Loucy (cell line): ENCODE results near the gene CHCHD6.

Experiments used
- H2AFZ ChIP-seq: fragments of 200-600 bp; sonication (generic); 2 replicates; pipeline ENCODE4 v1.6.0; 2016; ENCODE audit warnings: antibody characterized with exemption, mild to moderate bottlenecking, low read length, moderate library complexity
- H3F3A ChIP-seq: fragments of 200-600 bp; 2 replicates; pipeline ENCODE4 v1.6.0; 2016; ENCODE audit warnings: antibody characterized with exemption, low read depth, mild to moderate bottlenecking
- H3K27me3 ChIP-seq: fragments of 200-600 bp; sonication (generic); 2 replicates; pipeline ENCODE4 v1.6.1; 2014; ENCODE audit warnings: low read length, mild to moderate bottlenecking; ENCODE audit not compliant: insufficient read depth, poor library complexity, severe bottlenecking
- H3K36me3 ChIP-seq: fragments of 200-600 bp; sonication (generic); 2 replicates; pipeline ENCODE4 v1.6.1; 2016; ENCODE audit warnings: low read length; ENCODE audit not compliant: insufficient read depth
- H3K4me1 ChIP-seq: fragments of 200-600 bp; sonication (generic); 2 replicates; pipeline ENCODE4 v1.5.1; 2014; ENCODE audit warnings: low read length, mild to moderate bottlenecking; ENCODE audit not compliant: insufficient read depth, poor library complexity, severe bottlenecking
- H3K4me2 ChIP-seq: fragments of 200-600 bp; sonication (generic); 2 replicates; pipeline ENCODE4 v1.6.0; 2014; ENCODE audit warnings: antibody characterized with exemption, low read length, low read depth, mild to moderate bottlenecking; ENCODE audit not compliant: poor library complexity, severe bottlenecking
- H3K4me3 ChIP-seq: fragments of 200-600 bp; sonication (generic); 2 replicates; pipeline ENCODE4 v1.5.1; 2014; ENCODE audit warnings: low read length, mild to moderate bottlenecking, mixed read lengths; ENCODE audit not compliant: poor library complexity, severe bottlenecking
- H3K79me2 ChIP-seq: fragments of 200-600 bp; sonication (generic); 2 replicates; pipeline ENCODE4 v1.6.1; 2014; ENCODE audit warnings: low read length; ENCODE audit not compliant: insufficient read depth
- H3K9ac ChIP-seq: fragments of 200-600 bp; sonication (generic); 2 replicates; pipeline ENCODE4 v1.6.0; 2014; ENCODE audit warnings: mild to moderate bottlenecking, low read depth, low read length, moderate library complexity; ENCODE audit not compliant: poor library complexity, severe bottlenecking
- H3K9me2 ChIP-seq: fragments of 200-600 bp; sonication (generic); replicated peaks from 2 replicates; pipeline ENCODE4 v1.6.1; 2016; ENCODE audit warnings: low read depth, low read length, mixed read lengths
- H3K9me3 ChIP-seq: fragments of 200-600 bp; sonication (generic); 2 replicates; pipeline ENCODE4 v1.6.1; 2014; ENCODE audit warnings: mild to moderate bottlenecking, antibody characterized with exemption, low read length, low read depth; ENCODE audit not compliant: insufficient read depth
- H4K20me1 ChIP-seq: fragments of 200-600 bp; sonication (generic); 2 replicates; pipeline ENCODE4 v1.6.0; 2014; ENCODE audit warnings: antibody characterized with exemption, low read length, mild to moderate bottlenecking; ENCODE audit not compliant: insufficient read depth, poor library complexity, severe bottlenecking
- EZH2phosphoT487 ChIP-seq: fragments of 200-600 bp; IDR thresholded peaks from 2 replicates; pipeline ENCODE4 v1.6.1; 2018; ENCODE audit warnings: antibody characterized with exemption, mild to moderate bottlenecking, moderate library complexity, borderline replicate concordance
- TF ChIP-seq, protein P1 (sequence below): fragments of 200-600 bp; sonication (generic); conservative IDR thresholded peaks from 2 replicates; pipeline ENCODE4 v1.5.1; 2014; ENCODE audit warnings: mild to moderate bottlenecking, antibody characterized with exemption, low read length

CHCHD6 gene

DNA sequence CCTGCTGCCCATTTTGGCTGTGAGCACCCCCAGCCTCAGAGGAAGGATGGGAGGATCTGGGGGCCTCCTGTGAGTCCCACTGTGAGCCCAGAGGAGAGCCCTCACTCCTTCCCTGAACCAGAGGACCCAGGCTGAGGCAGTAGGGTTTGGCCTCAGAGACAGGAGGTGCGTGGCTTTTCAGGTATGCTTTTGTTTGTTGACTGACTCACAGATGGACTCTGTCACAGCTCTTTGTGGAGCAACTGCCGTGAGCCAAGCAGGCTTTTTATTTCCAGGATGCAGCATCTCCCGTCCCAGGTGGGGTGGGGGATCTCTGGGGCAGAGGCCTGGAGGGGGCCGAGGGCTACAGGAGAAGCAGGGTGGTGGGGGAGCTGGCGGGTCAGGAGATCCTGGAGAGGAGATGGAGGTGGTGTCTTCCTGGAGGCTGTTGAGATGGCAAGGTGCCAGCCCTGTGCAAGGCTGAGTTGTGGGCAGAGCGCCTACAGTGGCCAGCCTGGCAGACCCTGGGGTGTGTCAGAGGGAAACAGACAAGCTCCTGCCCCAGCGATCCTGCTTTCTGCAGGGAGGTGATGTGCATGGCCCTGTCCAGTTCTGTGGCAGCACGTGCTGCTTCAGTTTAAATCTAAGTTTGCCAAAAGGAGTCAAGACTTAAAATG is 302.9 kb downstream of the CHCHD6 start:
- Histone ChIP-seq H3K36me3 (no peaks in the 10 kb centered on the region), H3K4me1 (no peaks in the 10 kb centered on the region), H4K20me1 (no peaks in the 10 kb centered on the region), H3K9ac (no peak overlapping the region), H3F3A (no peaks in the 10 kb centered on the region), H2AFZ (no peak overlapping the region), H3K9me2 (no peaks in the 10 kb centered on the region), H3K9me3 (no peaks in the 10 kb centered on the region), H3K79me2 (no peaks in the 10 kb centered on the region), H3K4me3 (no peak overlapping the region), H3K4me2 (no peak overlapping the region), H3K27me3 (no peaks in the 10 kb centered on the region)
- TF ChIP-seq, protein P1, sequence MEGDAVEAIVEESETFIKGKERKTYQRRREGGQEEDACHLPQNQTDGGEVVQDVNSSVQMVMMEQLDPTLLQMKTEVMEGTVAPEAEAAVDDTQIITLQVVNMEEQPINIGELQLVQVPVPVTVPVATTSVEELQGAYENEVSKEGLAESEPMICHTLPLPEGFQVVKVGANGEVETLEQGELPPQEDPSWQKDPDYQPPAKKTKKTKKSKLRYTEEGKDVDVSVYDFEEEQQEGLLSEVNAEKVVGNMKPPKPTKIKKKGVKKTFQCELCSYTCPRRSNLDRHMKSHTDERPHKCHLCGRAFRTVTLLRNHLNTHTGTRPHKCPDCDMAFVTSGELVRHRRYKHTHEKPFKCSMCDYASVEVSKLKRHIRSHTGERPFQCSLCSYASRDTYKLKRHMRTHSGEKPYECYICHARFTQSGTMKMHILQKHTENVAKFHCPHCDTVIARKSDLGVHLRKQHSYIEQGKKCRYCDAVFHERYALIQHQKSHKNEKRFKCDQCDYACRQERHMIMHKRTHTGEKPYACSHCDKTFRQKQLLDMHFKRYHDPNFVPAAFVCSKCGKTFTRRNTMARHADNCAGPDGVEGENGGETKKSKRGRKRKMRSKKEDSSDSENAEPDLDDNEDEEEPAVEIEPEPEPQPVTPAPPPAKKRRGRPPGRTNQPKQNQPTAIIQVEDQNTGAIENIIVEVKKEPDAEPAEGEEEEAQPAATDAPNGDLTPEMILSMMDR: no peak
- no peak for TF ChIP-seq EZH2phosphoT487

DNA sequence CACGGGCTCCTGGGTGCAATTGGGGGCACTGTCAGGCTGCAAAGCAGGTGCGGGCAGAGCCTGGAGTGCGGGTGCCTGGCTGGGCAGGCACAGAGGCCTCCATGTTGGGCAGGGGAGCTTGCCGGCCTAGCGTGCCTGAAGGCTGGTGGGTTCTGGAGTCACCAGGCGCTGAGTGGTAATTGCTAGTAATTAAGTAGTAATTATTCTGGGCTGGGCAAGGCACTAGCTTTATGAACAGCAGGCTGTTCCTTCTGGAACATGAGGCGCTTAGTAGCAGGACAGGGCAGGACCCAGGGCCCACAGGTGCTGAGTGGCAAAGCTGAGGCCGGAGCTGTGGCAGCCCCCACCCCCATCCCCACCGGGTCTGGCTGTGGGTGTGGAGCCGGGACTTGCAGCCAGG is 304.2 kb downstream of the CHCHD6 start:
- H3K9me2 ChIP-seq: no peaks in the 10 kb centered on the region
- no peaks in the 10 kb centered on the region for H4K20me1 ChIP-seq
- no peaks in the 10 kb centered on the region for H3K79me2 ChIP-seq
- no peaks in the 10 kb centered on the region for H3K4me1 ChIP-seq
- H2AFZ ChIP-seq: no peak overlapping the region
- H3K9me3 ChIP-seq: no peaks in the 10 kb centered on the region
- peaks cover 5% of the 10 kb centered on the region; the same call in 1 of the 2 replicates for H3K36me3 ChIP-seq
- H3K9ac ChIP-seq: no peak overlapping the region
- no peaks in the 10 kb centered on the region for H3F3A ChIP-seq
- no peak overlapping the region for H3K4me3 ChIP-seq
- TF ChIP-seq, protein P1: no peak
- no peak for TF ChIP-seq EZH2phosphoT487
- H3K27me3 ChIP-seq: no peaks in the 10 kb centered on the region
- H3K4me2 ChIP-seq: no peak overlapping the region

DNA sequence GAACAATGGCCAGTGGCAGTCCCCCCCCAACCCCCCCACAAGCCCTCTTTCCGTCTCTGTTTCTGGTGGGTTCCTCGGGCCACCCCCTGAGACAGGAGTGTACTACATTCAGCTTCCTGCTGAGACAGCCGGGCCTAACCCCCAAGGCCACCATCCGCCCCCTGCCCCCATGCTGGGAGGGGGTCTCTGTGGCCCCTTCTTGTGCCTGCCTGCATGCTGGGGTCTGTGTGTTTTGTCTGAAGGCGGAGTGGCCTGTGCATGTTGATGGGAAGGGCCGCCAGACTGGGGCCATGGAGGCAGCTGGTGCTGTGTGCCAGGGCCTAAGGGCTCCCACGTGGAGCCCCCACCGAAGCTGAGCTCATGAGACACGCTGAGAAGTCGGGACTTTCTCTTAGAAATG is 305.5 kb downstream of the CHCHD6 start:
- H3K4me2 ChIP-seq: no peak overlapping the region
- no peaks in the 10 kb centered on the region for H3K79me2 ChIP-seq
- no peaks in the 10 kb centered on the region for H4K20me1 ChIP-seq
- no peaks in the 10 kb centered on the region for H3K9me3 ChIP-seq
- TF ChIP-seq, protein P1: no peak
- no peak for TF ChIP-seq EZH2phosphoT487
- H3K27me3 ChIP-seq: no peaks in the 10 kb centered on the region
- H3F3A ChIP-seq: no peaks in the 10 kb centered on the region
- no peaks in the 10 kb centered on the region for H3K4me1 ChIP-seq
- no peak overlapping the region for H2AFZ ChIP-seq
- no peak overlapping the region for H3K4me3 ChIP-seq
- H3K9ac ChIP-seq: no peak overlapping the region
- peaks cover 5% of the 10 kb centered on the region; the same call in 1 of the 2 replicates for H3K36me3 ChIP-seq
- no peaks in the 10 kb centered on the region for H3K9me2 ChIP-seq
